ENCODE results near the gene INHA. TPM values are rescaled to one million over a fixed set of nuclear protein-coding genes. Genes with fewer than 3 reads are reported as not detected.

INHA gene
- total RNA-seq, 1 donor from 2014 or later, result 2.4 TPM

GRCh38 chr2:219576505-219577388 is 4.6 kb downstream of the INHA start:
- Histone ChIP-seq H3K36me3 (no peaks in the 10 kb centered on the region), H3K27ac (replicated peaks) (no peak overlapping the region), H3K9me3 (replicated peaks) (no peaks in the 10 kb centered on the region), H3K4me1 (peaks cover 9% of the 10 kb centered on the region), H3K4me3 (no peak overlapping the region), H3K27me3 (ENCODE audit: low read depth) (peaks cover 40% of the 10 kb centered on the region)
- no peak for DNase-seq
- intact Hi-C loops (cut with micrococcal nuclease), result no loop called here
- no peak for TF ChIP-seq CTCF (IDR thresholded peaks at IDR 0.05; ENCODE audit: borderline replicate concordance)

- no peak overlapping the region for H3K4me3 ChIP-seq
- no peak for DNase-seq
- peaks cover 4% of the 10 kb centered on the region for H3K4me1 ChIP-seq
- intact Hi-C loops (cut with micrococcal nuclease), result no loop called here
- no peaks in the 10 kb centered on the region for H3K9me3 ChIP-seq (replicated peaks)
- no peak for TF ChIP-seq CTCF (IDR thresholded peaks at IDR 0.05; ENCODE audit: borderline replicate concordance)
- peaks cover 28% of the 10 kb centered on the region for H3K27me3 ChIP-seq (ENCODE audit: low read depth)
- H3K36me3 ChIP-seq, result no peaks in the 10 kb centered on the region
- H3K27ac ChIP-seq (replicated peaks), result no peak overlapping the region
Observed at GRCh38 chr2:219578811-219579613, 6.9 kb downstream of the INHA start.

GRCh38 chr2:219581346-219581745 is 9.2 kb downstream of the INHA start:
- Histone ChIP-seq H3K27ac (replicated peaks) (no peak overlapping the region), H3K27me3 (ENCODE audit: low read depth) (peaks cover 23% of the 10 kb centered on the region), H3K36me3 (no peaks in the 10 kb centered on the region), H3K4me1 (peaks cover 4% of the 10 kb centered on the region), H3K9me3 (replicated peaks) (no peaks in the 10 kb centered on the region), H3K4me3 (no peak overlapping the region)
- DNase-seq, result no peak
- TF ChIP-seq CTCF (IDR thresholded peaks at IDR 0.05; ENCODE audit: borderline replicate concordance), result no peak
- intact Hi-C loops (cut with micrococcal nuclease), result no loop called here

- intact Hi-C loops (cut with micrococcal nuclease), result no loop called here
- Histone ChIP-seq H3K9me3 (replicated peaks) (no peaks in the 10 kb centered on the region), H3K36me3 (no peaks in the 10 kb centered on the region), H3K4me3 (no peak overlapping the region), H3K27me3 (ENCODE audit: low read depth) (no peaks in the 10 kb centered on the region), H3K4me1 (peaks cover 5% of the 10 kb centered on the region), H3K27ac (replicated peaks) (no peak overlapping the region)
- TF ChIP-seq CTCF (IDR thresholded peaks at IDR 0.05; ENCODE audit: borderline replicate concordance), result no peak
- DNase-seq, result no peak
Observed at GRCh38 chr2:219591091-219591490, 19.0 kb downstream of the INHA start.

- intact Hi-C loops (cut with micrococcal nuclease), result no loop called here
- H3K27me3 ChIP-seq (ENCODE audit: low read depth), result no peaks in the 10 kb centered on the region
- DNase-seq, result no peak
- H3K9me3 ChIP-seq (replicated peaks), result no peaks in the 10 kb centered on the region
- TF ChIP-seq CTCF (IDR thresholded peaks at IDR 0.05; ENCODE audit: borderline replicate concordance), result no peak
- H3K4me3 ChIP-seq, result no peak overlapping the region
- no peak overlapping the region for H3K27ac ChIP-seq (replicated peaks)
- H3K4me1 ChIP-seq, result peaks cover 18% of the 10 kb centered on the region
- H3K36me3 ChIP-seq, result no peaks in the 10 kb centered on the region
Observed at GRCh38 chr2:219592736-219593135, 20.6 kb downstream of the INHA start.
